SK-N-SH (cell line): ENCODE results near the gene NIPA2. TPM values are rescaled to one million over a fixed set of nuclear protein-coding genes. Genes with fewer than 3 reads are reported as not detected.
"Not testable (repeated sequence)": the region's sequence is repeated elsewhere in the genome, so short reads cannot be mapped to it uniquely, and the experiment has no call there.

Experiments
- CTCF ChIA-PET: fragments of 300-600, 350-600 bp; formaldehyde crosslinking; extraction: SDS; loops from one replicate; lab custom pipeline; 2021; lab: Yijun Ruan, JAX
- POLR2A ChIA-PET: fragments of 350-600 bp; sonication (Branson Sonifier 250); formaldehyde crosslinking; extraction: SDS; loops from one replicate; lab custom pipeline; 2020; ENCODE audit warnings: antibody characterized with exemption, inconsistent platforms; lab: Yijun Ruan, JAX
- DNase-seq: peaks from one replicate; pipeline ENCODE4 v3.0.0; 2012
- H2AFZ ChIP-seq: fragments of 200-600 bp; sonication (generic); 2 replicates; pipeline ENCODE4 v1.8.1; 2016; ENCODE audit warnings: antibody characterized with exemption, mild to moderate bottlenecking, low read depth
- H3F3A ChIP-seq: fragments of 200-600 bp; sonication (generic); replicated peaks from 2 replicates; pipeline ENCODE3; 2016; ENCODE audit warnings: antibody characterized with exemption, mild to moderate bottlenecking; ENCODE audit not compliant: insufficient read depth
- H3K27ac ChIP-seq, 2 experiments: fragments of 200-500 bp in 1 of 2; fragments of 200-600 bp in 1 of 2; sonication (Bioruptor generic) in 1 of 2; sonication (generic), shearing (Covaris generic) in 1 of 2; 2 replicates each; pipeline versions ENCODE4 v1.5.1 to v1.6.1; 2014 to 2016; ENCODE audit warnings: low read depth in 2 of 2, inconsistent platforms in 1 of 2, low read length in 1 of 2, mild to moderate bottlenecking in 1 of 2, mixed read lengths in 1 of 2
- H3K27me3 ChIP-seq: fragments of 200-600 bp; sonication (generic), shearing (Covaris generic); 2 replicates; pipeline ENCODE4 v1.6.1; 2016; ENCODE audit warnings: mixed run types; ENCODE audit not compliant: insufficient read depth
- H3K36me3 ChIP-seq, 2 experiments: fragments of 200-500 bp in 1 of 2; fragments of 200-600 bp in 1 of 2; sonication (Bioruptor generic) in 1 of 2; sonication (generic) in 1 of 2; replicated peaks in 1 of 2; 2 replicates each; pipeline versions ENCODE3 to v1.5.1; 2014 to 2016; ENCODE audit warnings: low read length in 1 of 2, mild to moderate bottlenecking in 1 of 2; ENCODE audit not compliant: insufficient read depth in 2 of 2, control insufficient read depth in 1 of 2
- H3K4me1 ChIP-seq, 2 experiments: fragments of 200-500 bp in 1 of 2; fragments of 200-600 bp in 1 of 2; sonication (Bioruptor generic) in 1 of 2; sonication (generic), shearing (Covaris generic) in 1 of 2; 2 replicates each; pipeline versions ENCODE4 v1.5.1 to v1.6.1; 2014 to 2016; ENCODE audit warnings: low read depth in 1 of 2, low read length in 1 of 2, mixed run types in 1 of 2; ENCODE audit not compliant: insufficient read depth in 2 of 2, control insufficient read depth in 1 of 2
- H3K4me2 ChIP-seq: fragments of 200-600 bp; sonication (generic), shearing (Covaris generic); 2 replicates; pipeline ENCODE4 v1.6.1; 2017; ENCODE audit warnings: mixed run types
- H3K4me3 ChIP-seq, 2 experiments: fragments of 200-500 bp in 1 of 2; fragments of 200-600 bp in 1 of 2; sonication (Bioruptor generic) in 1 of 2; sonication (generic), shearing (Covaris generic) in 1 of 2; 2 replicates each; pipeline versions ENCODE4 v1.5.1 to v1.8.1; 2014 to 2016; ENCODE audit warnings: low read depth in 2 of 2, inconsistent platforms in 1 of 2, low read length in 1 of 2, mild to moderate bottlenecking in 1 of 2, mixed read lengths in 1 of 2, moderate library complexity in 1 of 2
- H3K79me2 ChIP-seq: fragments of 200-600 bp; sonication (generic); 2 replicates; pipeline ENCODE4 v1.8.1; 2017; ENCODE audit warnings: mild to moderate bottlenecking; ENCODE audit not compliant: insufficient read depth
- H3K9ac ChIP-seq: fragments of 200-600 bp; sonication (generic); 2 replicates; pipeline ENCODE4 v1.6.1; 2017; ENCODE audit warnings: mixed run types
- H3K9me2 ChIP-seq: fragments of 200-600 bp; sonication (generic); 2 replicates; pipeline ENCODE4 v1.6.1; 2017; ENCODE audit warnings: mixed run types
- H3K9me3 ChIP-seq: fragments of 200-600 bp; sonication (generic); 2 replicates; pipeline ENCODE4 v1.6.1; 2017; ENCODE audit warnings: mixed run types, mild to moderate bottlenecking, moderate library complexity
- H4K20me1 ChIP-seq: fragments of 200-600 bp; sonication (generic); 2 replicates; pipeline ENCODE4 v1.6.1; 2017; ENCODE audit warnings: mild to moderate bottlenecking, mixed run types; ENCODE audit not compliant: insufficient read depth
- CHD2 ChIP-seq: fragments of 150-350 bp; IDR thresholded peaks from 2 replicates; pipeline ENCODE4 v1.6.1; 2018; ENCODE audit warnings: low read length; ENCODE audit not compliant: partially characterized antibody
- FOSL2 ChIP-seq: IDR thresholded peaks from 2 replicates; pipeline ENCODE4 v1.4.0; 2012; ENCODE audit warnings: low read depth, mild to moderate bottlenecking, moderate library complexity, borderline replicate concordance
- GABPA ChIP-seq: IDR thresholded peaks from 2 replicates; pipeline ENCODE4 v1.4.0; 2012; ENCODE audit warnings: low read depth, mild to moderate bottlenecking
- GATA2 ChIP-seq: sonication (generic); formaldehyde crosslinking; IDR thresholded peaks from 2 replicates; pipeline ENCODE4 v1.5.0; 2020; ENCODE audit warnings: mild to moderate bottlenecking, missing genetic modification reagents
- MEF2A ChIP-seq: IDR thresholded peaks from 2 replicates; pipeline ENCODE4 v1.4.0; 2012; ENCODE audit warnings: low read depth, borderline replicate concordance
- MXI1 ChIP-seq: IDR thresholded peaks from 2 replicates; pipeline ENCODE4 v1.6.1; 2012; ENCODE audit warnings: mild to moderate bottlenecking, low read depth, low read length, improper control_type of control experiment
- RAD21 ChIP-seq: IDR thresholded peaks from 2 replicates; pipeline ENCODE4 v1.6.1; 2012; ENCODE audit warnings: mild to moderate bottlenecking, low read length
- RFX5 ChIP-seq: IDR thresholded peaks from 2 replicates; pipeline ENCODE4 v1.6.1; 2012; ENCODE audit warnings: mild to moderate bottlenecking, improper control_type of control experiment, low read length
- RXRA ChIP-seq: IDR thresholded peaks from 2 replicates; pipeline ENCODE4 v1.4.0; 2012; ENCODE audit warnings: low read depth, mild to moderate bottlenecking, borderline replicate concordance
- SMC3 ChIP-seq: IDR thresholded peaks from 2 replicates; pipeline ENCODE4 v1.6.1; 2012; ENCODE audit warnings: low read depth, low read length, improper control_type of control experiment
- TEAD4 ChIP-seq: IDR thresholded peaks from 2 replicates; pipeline ENCODE4 v1.4.0; 2012; ENCODE audit warnings: mild to moderate bottlenecking, borderline replicate concordance; ENCODE audit not compliant: insufficient read depth
- YY1 ChIP-seq: IDR thresholded peaks from 2 replicates; pipeline ENCODE4 v1.4.0; 2012; ENCODE audit warnings: low read depth, mild to moderate bottlenecking
- WGBS: methylation state at CpG from one replicate; pipeline ENCODE4 v1.1.6; 2017; ENCODE audit warnings: low lambda C conversion rate; 5-methylcytosine and 5-hydroxymethylcytosine counted together
- polyA plus RNA-seq, 3 experiments: library from polyadenylated mRNA; depleted of rRNA; stranded (reverse); fragments of >200 nt; gene quantifications; 2 replicates each; pipeline ENCODE4 v1.2.3, GENCODE V29; 2012
- TF ChIP-seq, protein P1 (sequence below): fragments of 150-350 bp; IDR thresholded peaks from 2 replicates; pipeline ENCODE4 v1.6.1; 2016; ENCODE audit warnings: mild to moderate bottlenecking, low read depth, low read length
- TF ChIP-seq, protein P2 (sequence below): IDR thresholded peaks from 2 replicates; pipeline ENCODE4 v1.4.0; 2012; ENCODE audit warnings: low read depth, borderline replicate concordance
- TF ChIP-seq, protein P3 (sequence below): fragments of 200-600 bp; sonication (generic); IDR thresholded peaks from 2 replicates; pipeline ENCODE4 v1.6.1; 2017; ENCODE audit warnings: antibody characterized with exemption, mild to moderate bottlenecking, moderate library complexity

NIPA2 gene
- polyA plus RNA-seq, 1 of the 3 experiments (the other 2 are of a cell fraction), result 32.0 TPM

DNA sequence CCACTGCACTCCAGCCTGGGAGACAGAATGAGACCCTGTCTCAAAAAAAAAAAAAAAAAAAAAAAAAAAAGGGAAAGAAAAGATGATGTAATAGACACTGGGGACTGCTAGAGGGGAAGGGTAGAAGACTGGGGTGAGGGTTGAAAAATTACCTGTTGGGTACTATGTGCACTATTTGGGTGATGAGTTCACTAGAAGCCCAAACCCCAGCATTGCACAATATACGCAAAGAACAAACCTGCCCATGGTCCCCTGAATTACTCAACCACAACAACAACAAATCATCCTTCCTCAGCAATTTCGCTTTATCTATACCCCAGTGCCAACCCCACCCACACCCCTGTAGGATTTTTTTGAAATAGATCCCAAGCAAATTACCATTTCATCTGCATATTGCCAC lies 38.6 kb upstream of the NIPA2 start:
- Histone ChIP-seq H3K4me1 (no peaks in the 10 kb centered on the region), H2AFZ (no peak overlapping the region), H3K4me2 (no peak overlapping the region), H3K9me3 (no peaks in the 10 kb centered on the region), H3K27ac (no peak overlapping the region), H3K4me3 (no peak overlapping the region), H4K20me1 (no peaks in the 10 kb centered on the region), H3K79me2 (0 out of 2 replicates have a peak, but pooled peaks cover 4% of the 10 kb centered on the region), H3K9me2 (no peaks in the 10 kb centered on the region), H3F3A (peaks cover 6% of the 10 kb centered on the region), H3K36me3 (no peaks in the 10 kb centered on the region), H3K9ac (no peak overlapping the region), H3K27me3 (no peaks in the 10 kb centered on the region)
- 94% methylated on average over 2 of the region's 2 CpGs for WGBS
- DNase-seq, result no peak
- TF ChIP-seq YY1, result no peak
- TF ChIP-seq RXRA, result no peak
- TF ChIP-seq CHD2, result no peak
- TF ChIP-seq MXI1, result no peak
- no peak for TF ChIP-seq GATA2 (CRISPR knock-in tag)
- TF ChIP-seq, protein P1, sequence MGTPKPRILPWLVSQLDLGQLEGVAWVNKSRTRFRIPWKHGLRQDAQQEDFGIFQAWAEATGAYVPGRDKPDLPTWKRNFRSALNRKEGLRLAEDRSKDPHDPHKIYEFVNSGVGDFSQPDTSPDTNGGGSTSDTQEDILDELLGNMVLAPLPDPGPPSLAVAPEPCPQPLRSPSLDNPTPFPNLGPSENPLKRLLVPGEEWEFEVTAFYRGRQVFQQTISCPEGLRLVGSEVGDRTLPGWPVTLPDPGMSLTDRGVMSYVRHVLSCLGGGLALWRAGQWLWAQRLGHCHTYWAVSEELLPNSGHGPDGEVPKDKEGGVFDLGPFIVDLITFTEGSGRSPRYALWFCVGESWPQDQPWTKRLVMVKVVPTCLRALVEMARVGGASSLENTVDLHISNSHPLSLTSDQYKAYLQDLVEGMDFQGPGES, result no peak
- TF ChIP-seq SMC3, result no peak
- no peak for TF ChIP-seq GABPA
- no peak for TF ChIP-seq MEF2A
- TF ChIP-seq TEAD4, result no peak
- TF ChIP-seq, protein P2, sequence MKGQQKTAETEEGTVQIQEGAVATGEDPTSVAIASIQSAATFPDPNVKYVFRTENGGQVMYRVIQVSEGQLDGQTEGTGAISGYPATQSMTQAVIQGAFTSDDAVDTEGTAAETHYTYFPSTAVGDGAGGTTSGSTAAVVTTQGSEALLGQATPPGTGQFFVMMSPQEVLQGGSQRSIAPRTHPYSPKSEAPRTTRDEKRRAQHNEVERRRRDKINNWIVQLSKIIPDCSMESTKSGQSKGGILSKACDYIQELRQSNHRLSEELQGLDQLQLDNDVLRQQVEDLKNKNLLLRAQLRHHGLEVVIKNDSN, result no peak
- no peak for TF ChIP-seq RAD21
- TF ChIP-seq, protein P3, sequence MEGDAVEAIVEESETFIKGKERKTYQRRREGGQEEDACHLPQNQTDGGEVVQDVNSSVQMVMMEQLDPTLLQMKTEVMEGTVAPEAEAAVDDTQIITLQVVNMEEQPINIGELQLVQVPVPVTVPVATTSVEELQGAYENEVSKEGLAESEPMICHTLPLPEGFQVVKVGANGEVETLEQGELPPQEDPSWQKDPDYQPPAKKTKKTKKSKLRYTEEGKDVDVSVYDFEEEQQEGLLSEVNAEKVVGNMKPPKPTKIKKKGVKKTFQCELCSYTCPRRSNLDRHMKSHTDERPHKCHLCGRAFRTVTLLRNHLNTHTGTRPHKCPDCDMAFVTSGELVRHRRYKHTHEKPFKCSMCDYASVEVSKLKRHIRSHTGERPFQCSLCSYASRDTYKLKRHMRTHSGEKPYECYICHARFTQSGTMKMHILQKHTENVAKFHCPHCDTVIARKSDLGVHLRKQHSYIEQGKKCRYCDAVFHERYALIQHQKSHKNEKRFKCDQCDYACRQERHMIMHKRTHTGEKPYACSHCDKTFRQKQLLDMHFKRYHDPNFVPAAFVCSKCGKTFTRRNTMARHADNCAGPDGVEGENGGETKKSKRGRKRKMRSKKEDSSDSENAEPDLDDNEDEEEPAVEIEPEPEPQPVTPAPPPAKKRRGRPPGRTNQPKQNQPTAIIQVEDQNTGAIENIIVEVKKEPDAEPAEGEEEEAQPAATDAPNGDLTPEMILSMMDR, result no peak
- TF ChIP-seq FOSL2, result no peak
- TF ChIP-seq RFX5, result no peak
- CTCF ChIA-PET, result interaction anchor here (1.8 kb wide), 1 partner anchor 12 kb away, joined by 6 read pairs; no protein-coding TSS in a partner anchor
- POLR2A ChIA-PET, result no interaction called here

- CTCF ChIA-PET, H3K9ac ChIP-seq, H3K4me3 ChIP-seq, H3K27ac ChIP-seq, H3K36me3 ChIP-seq, H3K27me3 ChIP-seq, H3K9me3 ChIP-seq, H3K9me2 ChIP-seq, DNase-seq, H3F3A ChIP-seq, H3K4me1 ChIP-seq, H2AFZ ChIP-seq, H4K20me1 ChIP-seq, POLR2A ChIA-PET, H3K4me2 ChIP-seq, H3K79me2 ChIP-seq: not testable (repeated sequence)
- 95% methylated on average over 10 of the region's 10 CpGs for WGBS
These were observed 35.5 kb upstream of the NIPA2 start for GRCh38 chr15:22803006-22803405.
